Embryonic facial prominence (tissue), 1 donor: Measurements from ENCODE around the gene CATSPERZ.

Experiments used
- DNase-seq: peaks from one replicate; pipeline ENCODE4 v3.0.0-alpha.2; 2016; ENCODE audit errors: extremely low spot score

Gene CATSPERZ

GRCh38 chr11:64284962-64285884 lies 14.9 kb upstream of the CATSPERZ start, which contains the start of gene GPR137:
Gene GPR137, plus strand, starts transcription at chr11:64285848. Its CDS starts 677 bp downstream, at chr11:64286525.
- DNase-seq, result peak; percentile 53

GRCh38 chr11:64285885-64286800 lies 14.0 kb upstream of the CATSPERZ start:
- DNase-seq, result no peak

- no peak for DNase-seq
Measured at GRCh38 chr11:64286801-64287159, 13.4 kb upstream of the CATSPERZ start.

GRCh38 chr11:64287676-64288352 lies 12.3 kb upstream of the CATSPERZ start:
- DNase-seq, result no peak

GRCh38 chr11:64288353-64288750 lies 11.8 kb upstream of the CATSPERZ start:
- no peak for DNase-seq

- no peak for DNase-seq
Measured at GRCh38 chr11:64289002-64289564, 11.1 kb upstream of the CATSPERZ start.

- DNase-seq, result no peak
Measured at GRCh38 chr11:64290352-64291261, 9.6 kb upstream of the CATSPERZ start.

GRCh38 chr11:64291262-64291751 lies 8.9 kb upstream of the CATSPERZ start, which contains the start of gene KCNK4:
Gene KCNK4, plus strand, starts transcription at chr11:64291302. Its CDS starts 1,717 bp downstream, at chr11:64293019.
- DNase-seq, result no peak

- DNase-seq, result no peak
Measured at GRCh38 chr11:64291752-64292459, 8.3 kb upstream of the CATSPERZ start.

- no peak for DNase-seq
Measured at GRCh38 chr11:64292460-64293254, 7.5 kb upstream of the CATSPERZ start.

- no peak for DNase-seq
Measured at GRCh38 chr11:64294774-64295173, 5.4 kb upstream of the CATSPERZ start.

- no peak for DNase-seq
Measured at GRCh38 chr11:64295760-64296159, 4.4 kb upstream of the CATSPERZ start.

- DNase-seq, result no peak
Measured at GRCh38 chr11:64296236-64296635, 3.9 kb upstream of the CATSPERZ start.

- no peak for DNase-seq
Measured at GRCh38 chr11:64296830-64297698, 3.1 kb upstream of the CATSPERZ start.

GRCh38 chr11:64297699-64298358 lies 2.3 kb upstream of the CATSPERZ start:
- no peak for DNase-seq

- no peak for DNase-seq
Measured at GRCh38 chr11:64298966-64299846, 952 bp upstream of the CATSPERZ start.
